OCI-LY3 (cell line): ENCODE measurements around the gene EDN2.

Experiments used
- H2AFZ ChIP-seq: fragments of 200-600, 300-600 bp; shearing (Covaris generic); 2 replicates; pipeline ENCODE4 v1.6.0; 2014; ENCODE audit warnings: antibody characterized with exemption, low read depth, low read length
- H3K27ac ChIP-seq: fragments of 200-600, 300-600 bp; sonication (generic); 2 replicates; pipeline ENCODE4 v1.5.1; 2014; ENCODE audit warnings: mild to moderate bottlenecking, low read length, moderate library complexity, mixed read lengths
- H3K27me3 ChIP-seq: fragments of 200-600, 300-600 bp; sonication (generic); 2 replicates; pipeline ENCODE4 v1.6.1; 2014; ENCODE audit warnings: low read depth, low read length, mixed read lengths
- H3K36me3 ChIP-seq: fragments of 200-600, 300-600 bp; sonication (generic); replicated peaks from 2 replicates; pipeline ENCODE3; 2014; ENCODE audit warnings: low read depth, low read length, mixed read lengths
- H3K4me1 ChIP-seq: fragments of 300-600, 200-600 bp; sonication (generic); 2 replicates; pipeline ENCODE4 v1.6.1; 2014; ENCODE audit warnings: low read length, mixed read lengths
- H3K4me2 ChIP-seq: fragments of 200-600, 300-600 bp; sonication (generic); 2 replicates; pipeline ENCODE4 v1.6.1; 2014; ENCODE audit warnings: low read length, mixed read lengths
- H3K4me3 ChIP-seq: fragments of 300-600, 200-600 bp; sonication (generic); 2 replicates; pipeline ENCODE4 v1.5.1; 2014; ENCODE audit warnings: antibody characterized with exemption, mild to moderate bottlenecking, low read length, moderate library complexity
- H3K79me2 ChIP-seq: fragments of 300-600, 200-600 bp; shearing (Covaris generic); 2 replicates; pipeline ENCODE4 v1.6.1; 2014; ENCODE audit warnings: mild to moderate bottlenecking, low read length, mixed read lengths
- H3K9ac ChIP-seq: fragments of 300-600, 200-600 bp; shearing (Covaris generic); 2 replicates; pipeline ENCODE4 v1.6.0; 2014; ENCODE audit warnings: mild to moderate bottlenecking, low read length, moderate library complexity
- H3K9me3 ChIP-seq: fragments of 200-600, 300-600 bp; shearing (Covaris generic); 2 replicates; pipeline ENCODE4 v1.6.1; 2014; ENCODE audit warnings: low read length, mixed read lengths; ENCODE audit not compliant: insufficient read depth
- H4K20me1 ChIP-seq: fragments of 200-600, 300-600 bp; sonication (generic); 2 replicates; pipeline ENCODE4 v1.6.1; 2016; ENCODE audit warnings: low read length, mixed read lengths; ENCODE audit not compliant: insufficient read depth
- CTCF ChIP-seq: fragments of 200-600, 300-600 bp; sonication (generic); IDR thresholded peaks from 2 replicates; pipeline ENCODE4 v1.5.1; 2014; ENCODE audit warnings: antibody characterized with exemption, low read length, low read depth
- EZH2phosphoT487 ChIP-seq: fragments of 200-600 bp; shearing (Covaris generic); IDR thresholded peaks from 2 replicates; pipeline ENCODE4 v1.6.1; 2018; ENCODE audit warnings: antibody characterized with exemption, mixed run types, low read depth

EDN2 gene

GRCh38 chr1:41474490-41475271 is 9.8 kb downstream of the EDN2 start:
- Histone ChIP-seq H3K27ac (no peak overlapping the region), H3K9me3 (no peaks in the 10 kb centered on the region), H3K4me3 (no peak overlapping the region), H3K27me3 (no peaks in the 10 kb centered on the region), H3K36me3 (no peaks in the 10 kb centered on the region), H2AFZ (no peak overlapping the region), H4K20me1 (no peaks in the 10 kb centered on the region), H3K4me1 (peaks cover 5% of the 10 kb centered on the region; the same call in 1 of the 2 replicates), H3K9ac (no peak overlapping the region), H3K79me2 (no peaks in the 10 kb centered on the region), H3K4me2 (no peak overlapping the region)
- TF ChIP-seq EZH2phosphoT487, result no peak
- no peak for TF ChIP-seq CTCF

GRCh38 chr1:41473738-41474362 is 10.6 kb downstream of the EDN2 start:
- H3K4me3 ChIP-seq, result no peak overlapping the region
- no peaks in the 10 kb centered on the region for H4K20me1 ChIP-seq
- H3K9ac ChIP-seq, result no peak overlapping the region
- no peak overlapping the region for H2AFZ ChIP-seq
- H3K79me2 ChIP-seq, result no peaks in the 10 kb centered on the region
- H3K4me1 ChIP-seq, result peaks cover 13% of the 10 kb centered on the region; the same call in 1 of the 2 replicates
- no peaks in the 10 kb centered on the region for H3K27me3 ChIP-seq
- no peak overlapping the region for H3K27ac ChIP-seq
- no peak overlapping the region for H3K4me2 ChIP-seq
- TF ChIP-seq EZH2phosphoT487 (no peak), CTCF (no peak)
- H3K9me3 ChIP-seq, result no peaks in the 10 kb centered on the region
- H3K36me3 ChIP-seq, result no peaks in the 10 kb centered on the region

GRCh38 chr1:41471658-41472057 is 12.8 kb downstream of the EDN2 start:
- H3K27me3 ChIP-seq, result peaks cover 2% of the 10 kb centered on the region; the same call in 1 of the 2 replicates
- H3K4me1 ChIP-seq, result peaks cover 7% of the 10 kb centered on the region; the same call in 1 of the 2 replicates
- H3K79me2 ChIP-seq, result no peaks in the 10 kb centered on the region
- no peaks in the 10 kb centered on the region for H3K36me3 ChIP-seq
- H3K27ac ChIP-seq, result no peak overlapping the region
- H3K4me2 ChIP-seq, result no peak overlapping the region
- TF ChIP-seq CTCF, result no peak
- TF ChIP-seq EZH2phosphoT487, result no peak
- no peak overlapping the region for H3K4me3 ChIP-seq
- H4K20me1 ChIP-seq, result no peaks in the 10 kb centered on the region
- no peak overlapping the region for H2AFZ ChIP-seq
- H3K9ac ChIP-seq, result no peak overlapping the region
- H3K9me3 ChIP-seq, result no peaks in the 10 kb centered on the region

GRCh38 chr1:41469706-41470105 is 14.8 kb downstream of the EDN2 start:
- no peak overlapping the region for H2AFZ ChIP-seq
- no peak overlapping the region for H3K4me2 ChIP-seq
- no peaks in the 10 kb centered on the region for H3K36me3 ChIP-seq
- TF ChIP-seq EZH2phosphoT487 (no peak), CTCF (no peak)
- no peaks in the 10 kb centered on the region for H3K79me2 ChIP-seq
- no peak overlapping the region for H3K9ac ChIP-seq
- H4K20me1 ChIP-seq, result no peaks in the 10 kb centered on the region
- H3K27ac ChIP-seq, result no peak overlapping the region
- H3K4me3 ChIP-seq, result no peak overlapping the region
- H3K9me3 ChIP-seq, result no peaks in the 10 kb centered on the region
- peaks cover 12% of the 10 kb centered on the region; the same call in 1 of the 2 replicates for H3K27me3 ChIP-seq
- H3K4me1 ChIP-seq, result peaks cover 7% of the 10 kb centered on the region; the same call in 1 of the 2 replicates
